GM12801 (cell line): ENCODE measurements around the gene NTSR1.

ENCODE experiments used
- CTCF ChIP-seq: IDR thresholded peaks from one replicate; pipeline ENCODE4 v1.5.1; 2011; ENCODE audit warnings: control low read depth; ENCODE audit not compliant: insufficient read length; ENCODE audit errors: extremely low read depth

The NTSR1 gene

DNA sequence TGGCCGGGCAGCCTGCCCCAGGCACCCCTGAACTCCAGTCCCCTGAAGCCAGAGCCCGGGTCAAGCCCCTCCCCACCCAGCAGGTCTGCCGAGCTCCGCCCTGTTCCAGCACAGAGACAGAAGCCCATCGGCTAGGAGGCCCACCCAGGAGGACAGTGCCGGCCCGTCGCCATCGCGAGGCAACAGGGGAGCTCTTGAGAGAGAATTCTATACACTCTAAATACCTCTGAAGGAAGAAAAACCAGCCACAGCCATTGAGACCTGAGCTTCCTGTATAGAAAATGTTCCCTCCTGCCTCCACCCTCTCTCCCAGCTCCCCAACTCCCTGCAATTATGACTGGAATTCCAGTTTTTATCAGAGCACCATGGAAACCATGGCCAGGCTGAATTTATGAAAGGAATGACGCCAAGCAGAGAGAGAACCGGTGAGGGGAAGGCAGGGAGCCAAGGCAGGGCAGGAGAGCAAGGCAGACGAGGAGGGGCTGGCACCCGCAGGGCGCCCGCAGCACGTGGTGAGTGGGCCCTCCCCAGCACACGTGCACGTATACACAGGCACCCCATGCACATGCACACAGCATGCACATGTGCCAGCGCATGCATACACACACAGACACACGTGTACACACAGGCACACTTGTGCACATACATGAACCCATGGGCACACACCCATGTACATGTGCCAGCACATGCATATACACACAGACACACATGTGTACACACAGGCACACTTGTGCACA lies 60.1 kb downstream of the NTSR1 start:
- no peak for TF ChIP-seq CTCF

GRCh38 chr20:62769346-62770071 lies 60.9 kb downstream of the NTSR1 start:
- no peak for TF ChIP-seq CTCF

DNA sequence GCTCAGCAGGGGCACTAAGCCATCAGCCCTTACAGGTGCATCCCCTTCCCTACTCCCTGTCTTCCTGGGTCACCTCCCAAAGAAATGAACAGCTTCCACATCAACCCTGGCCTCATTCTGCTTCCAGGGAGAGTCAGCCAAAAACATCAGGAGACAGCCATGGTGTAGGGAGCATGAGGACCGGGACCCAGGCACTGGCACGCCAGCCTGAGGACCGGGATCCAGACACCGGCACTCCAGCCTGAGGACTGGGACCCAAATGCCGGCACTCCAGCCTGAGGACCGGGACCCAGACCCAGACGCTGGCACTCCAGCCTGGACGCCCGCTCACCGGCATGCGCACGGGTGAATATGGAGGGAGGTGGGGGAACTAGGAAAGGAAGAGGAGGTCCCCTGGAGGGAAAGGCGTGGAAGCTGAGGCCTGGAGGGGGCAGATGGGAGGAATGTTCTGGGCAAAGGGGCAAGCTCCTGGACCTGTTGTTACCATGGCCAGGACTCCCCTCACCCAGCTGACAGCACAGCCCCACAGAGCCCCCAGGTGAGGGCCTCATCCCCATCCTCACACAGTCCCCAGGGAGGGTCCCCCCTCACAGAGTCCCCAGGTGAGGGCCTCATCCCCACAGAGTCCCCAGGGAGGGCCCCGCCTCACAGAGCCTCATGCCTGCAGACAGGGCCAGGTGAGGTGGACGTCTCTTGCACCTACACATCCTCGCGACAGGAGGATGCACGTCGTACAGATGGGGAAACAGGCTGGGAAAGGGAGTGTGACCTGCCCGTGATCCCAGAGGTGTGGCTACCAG lies 61.7 kb downstream of the NTSR1 start:
- no peak for TF ChIP-seq CTCF

GRCh38 chr20:62770916-62771315 lies 62.3 kb downstream of the NTSR1 start:
- no peak for TF ChIP-seq CTCF

DNA sequence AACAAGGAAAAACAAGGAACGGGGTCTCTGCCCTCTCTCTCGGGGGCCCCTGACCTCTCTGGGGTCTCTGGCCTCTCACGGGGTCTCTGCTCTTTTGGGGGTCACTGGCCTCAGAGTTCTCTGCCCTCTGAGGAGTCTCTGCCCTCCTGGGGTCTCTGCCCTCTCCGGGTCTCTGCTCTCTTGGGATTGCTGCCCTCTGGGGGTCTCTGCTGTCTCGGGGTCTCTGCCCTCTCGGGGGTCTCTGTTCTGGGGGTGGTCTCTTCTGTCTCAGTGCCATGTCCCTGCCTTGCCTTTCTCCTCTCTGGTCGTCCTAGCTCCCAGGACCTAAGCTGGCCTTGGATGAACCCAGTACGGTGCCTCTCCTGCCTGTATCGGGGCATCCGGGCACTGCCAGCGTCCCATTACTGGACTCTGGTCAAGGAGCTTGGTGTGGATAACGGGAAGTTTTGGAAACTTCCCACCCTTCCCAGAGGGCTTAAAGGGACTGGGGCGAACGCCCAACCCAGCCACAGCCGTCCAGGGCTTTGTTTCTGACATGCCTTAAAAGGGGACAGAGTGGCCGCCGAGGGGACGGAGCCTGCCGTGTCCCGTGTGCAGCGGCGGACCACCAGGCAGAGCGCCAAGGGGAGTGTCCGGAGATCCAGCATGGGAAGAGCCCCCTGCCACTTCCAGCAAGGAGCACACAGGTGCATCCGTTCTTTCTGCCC lies 62.9 kb downstream of the NTSR1 start:
- no peak for TF ChIP-seq CTCF

DNA sequence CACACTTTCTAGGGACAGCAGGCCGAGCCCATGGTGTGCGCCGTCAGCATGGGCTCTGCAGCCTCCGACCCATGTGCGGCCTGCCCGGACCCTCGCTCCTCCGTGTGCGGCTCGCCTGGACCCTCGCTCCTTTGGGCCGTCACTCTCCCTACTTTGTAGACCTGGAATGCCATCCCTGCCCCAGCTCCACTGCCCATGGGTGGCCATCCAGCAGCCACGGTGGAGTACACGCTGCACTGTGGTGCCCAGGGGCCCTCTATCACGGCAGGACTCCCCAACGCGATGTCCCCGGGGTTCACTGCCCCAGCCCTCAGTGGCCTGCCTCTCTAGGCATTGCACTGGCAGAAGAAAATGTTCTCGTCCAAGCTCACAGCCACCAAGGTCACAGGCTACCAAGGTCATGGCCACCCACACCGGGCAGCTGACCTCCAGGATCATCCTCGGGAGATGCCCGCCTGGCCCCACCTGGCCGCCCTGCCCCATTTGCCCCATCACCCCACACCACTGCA lies 63.5 kb downstream of the NTSR1 start:
- no peak for TF ChIP-seq CTCF

- no peak for TF ChIP-seq CTCF
Observed at GRCh38 chr20:62772619-62772989, 64.0 kb downstream of the NTSR1 start.
